Measurements from ENCODE around the gene SH3RF1.

Gene SH3RF1

GRCh38 chr4:169139021-169139420 lies 131.7 kb downstream of the SH3RF1 start:
- in situ Hi-C loops (cut with MboI; ENCODE audit: low sequenced_read_pairs) = no loop called here

- in situ Hi-C loops (cut with MboI; ENCODE audit: low sequenced_read_pairs) = no loop called here
These were observed 133.2 kb downstream of the SH3RF1 start for GRCh38 chr4:169137558-169137920.

- in situ Hi-C loops (cut with MboI; ENCODE audit: low sequenced_read_pairs) = no loop called here
These were observed 133.8 kb downstream of the SH3RF1 start for GRCh38 chr4:169136796-169137557.

GRCh38 chr4:169136330-169136729 lies 134.4 kb downstream of the SH3RF1 start:
- in situ Hi-C loops (cut with MboI; ENCODE audit: low sequenced_read_pairs) = no loop called here

- in situ Hi-C loops (cut with MboI; ENCODE audit: low sequenced_read_pairs) = no loop called here
These were observed 135.0 kb downstream of the SH3RF1 start for GRCh38 chr4:169135776-169136175.

GRCh38 chr4:169133932-169134331 lies 136.8 kb downstream of the SH3RF1 start:
- in situ Hi-C loops (cut with MboI; ENCODE audit: low sequenced_read_pairs) = no loop called here

- in situ Hi-C loops (cut with MboI; ENCODE audit: low sequenced_read_pairs) = no loop called here
These were observed 138.0 kb downstream of the SH3RF1 start for GRCh38 chr4:169132561-169133305.

- in situ Hi-C loops (cut with MboI; ENCODE audit: low sequenced_read_pairs) = no loop called here
These were observed 139.1 kb downstream of the SH3RF1 start for GRCh38 chr4:169131556-169132208.

GRCh38 chr4:169128902-169129301 lies 141.9 kb downstream of the SH3RF1 start:
- in situ Hi-C loops (cut with MboI; ENCODE audit: low sequenced_read_pairs) = no loop called here

GRCh38 chr4:169127314-169127713 lies 143.4 kb downstream of the SH3RF1 start:
- in situ Hi-C loops (cut with MboI; ENCODE audit: low sequenced_read_pairs) = no loop called here

GRCh38 chr4:169124661-169125060 lies 146.1 kb downstream of the SH3RF1 start:
- in situ Hi-C loops (cut with MboI; ENCODE audit: low sequenced_read_pairs) = no loop called here

- in situ Hi-C loops (cut with MboI; ENCODE audit: low sequenced_read_pairs) = no loop called here
These were observed 148.3 kb downstream of the SH3RF1 start for GRCh38 chr4:169122422-169122821.

GRCh38 chr4:169121861-169122382 lies 148.8 kb downstream of the SH3RF1 start:
- in situ Hi-C loops (cut with MboI; ENCODE audit: low sequenced_read_pairs) = no loop called here

GRCh38 chr4:169120624-169121023 lies 150.1 kb downstream of the SH3RF1 start:
- in situ Hi-C loops (cut with MboI; ENCODE audit: low sequenced_read_pairs) = no loop called here

- in situ Hi-C loops (cut with MboI; ENCODE audit: low sequenced_read_pairs) = no loop called here
These were observed 151.2 kb downstream of the SH3RF1 start for GRCh38 chr4:169119536-169119935.

GRCh38 chr4:169117591-169118081 lies 153.1 kb downstream of the SH3RF1 start:
- in situ Hi-C loops (cut with MboI; ENCODE audit: low sequenced_read_pairs) = no loop called here

- in situ Hi-C loops (cut with MboI; ENCODE audit: low sequenced_read_pairs) = no loop called here
These were observed 154.4 kb downstream of the SH3RF1 start for GRCh38 chr4:169116270-169116901.

- in situ Hi-C loops (cut with MboI; ENCODE audit: low sequenced_read_pairs) = no loop called here
These were observed 154.9 kb downstream of the SH3RF1 start for GRCh38 chr4:169115897-169116254.

GRCh38 chr4:169115144-169115896 lies 155.4 kb downstream of the SH3RF1 start:
- in situ Hi-C loops (cut with MboI; ENCODE audit: low sequenced_read_pairs) = no loop called here

- in situ Hi-C loops (cut with MboI; ENCODE audit: low sequenced_read_pairs) = no loop called here
These were observed 156.3 kb downstream of the SH3RF1 start for GRCh38 chr4:169114341-169114974.
